HepG2 (cell line): Measurements from ENCODE around the gene MED9. TPM values are rescaled to one million over a fixed set of nuclear protein-coding genes. Genes with fewer than 3 reads are reported as not detected.
A peak's percentile ranks its signal among the peaks of the same experiment; 100 is the strongest.

Source experiments
- MIXL1 ChIP-seq: IDR thresholded peaks from 2 replicates; pipeline ENCODE4 v1.6.1; 2016
- NFYB ChIP-seq: sonication (generic); formaldehyde crosslinking; IDR thresholded peaks from 2 replicates; pipeline ENCODE4 v1.4.0; 2020; ENCODE audit warnings: missing genetic modification reagents
- NRL ChIP-seq: sonication (generic); formaldehyde crosslinking; IDR thresholded peaks from 2 replicates; pipeline ENCODE4 v1.5.0; 2020; ENCODE audit warnings: missing genetic modification reagents, mild to moderate bottlenecking, moderate library complexity, borderline replicate concordance
- PAX8 ChIP-seq: sonication (generic); formaldehyde crosslinking; IDR thresholded peaks from 2 replicates; pipeline ENCODE4 v1.8.0; 2022; ENCODE audit warnings: mild to moderate bottlenecking, missing genetic modification reagents, borderline replicate concordance
- RBM22 ChIP-seq: fragments of 200-400 bp; formaldehyde crosslinking; optimal IDR thresholded peaks from 2 replicates; pipeline ENCODE3; 2017; ENCODE audit warnings: mild to moderate bottlenecking, low read length, moderate library complexity
- SRY ChIP-seq: sonication (generic); formaldehyde crosslinking; IDR thresholded peaks from 2 replicates; pipeline ENCODE4 v1.8.0; 2022; ENCODE audit warnings: mild to moderate bottlenecking, missing genetic modification reagents
- ZMYM2 ChIP-seq: sonication (generic); formaldehyde crosslinking; IDR thresholded peaks from 2 replicates; pipeline ENCODE4 v1.8.0; 2022; ENCODE audit warnings: mild to moderate bottlenecking, missing genetic modification reagents
- ZNF432 ChIP-seq: sonication (generic); formaldehyde crosslinking; IDR thresholded peaks from 2 replicates; pipeline ENCODE4 v1.5.0; 2020; ENCODE audit warnings: missing genetic modification reagents, mild to moderate bottlenecking, borderline replicate concordance
- ZNF746 ChIP-seq: sonication (generic); formaldehyde crosslinking; IDR thresholded peaks from 2 replicates; pipeline ENCODE4 v1.8.0; 2022; ENCODE audit warnings: mild to moderate bottlenecking, missing genetic modification reagents
- polyA plus RNA-seq, 8 experiments: library from polyadenylated mRNA; depleted of rRNA in 3 of 8; stranded (reverse) in 7 of 8; unstranded in 1 of 8; fragments of >200 nt; fragmentation: Illumina TruSeq in 4 of 8; extraction: Trizol in 4 of 8; gene quantifications; 2 replicates each; pipeline versions ENCODE4 v1.2.1 to v1.2.3, GENCODE V29; 2011 to 2016; ENCODE audit warnings: low read depth in 4 of 8, missing spikeins in 1 of 8, mixed read lengths in 1 of 8; ENCODE audit not compliant: insufficient read depth in 1 of 8
- total RNA-seq, 5 experiments: library from RNA; depleted of rRNA; stranded (reverse); fragments of >200 nt; fragmentation: Illumina TruSeq; extraction: Trizol; gene quantifications; 2 replicates each; pipeline ENCODE4 v1.2.3, GENCODE V29; 2016; ENCODE audit warnings: low read depth in 1 of 5
- TF ChIP-seq, protein P1 (sequence below), 2 experiments: IDR thresholded peaks; 2 replicates each; pipeline ENCODE4 v1.6.1; 2011 to 2012; ENCODE audit warnings: low read length in 2 of 2, borderline replicate concordance in 1 of 2, low read depth in 1 of 2, mild to moderate bottlenecking in 1 of 2, moderate library complexity in 1 of 2
- TF ChIP-seq, protein P2 (sequence below): sonication (generic); formaldehyde crosslinking; IDR thresholded peaks from 2 replicates; pipeline ENCODE4 v1.4.0; 2020; ENCODE audit warnings: missing genetic modification reagents, mild to moderate bottlenecking, borderline replicate concordance
- TF ChIP-seq, protein P3 (sequence below): sonication (generic); formaldehyde crosslinking; IDR thresholded peaks from 2 replicates; pipeline ENCODE4 v1.5.1; 2020; ENCODE audit warnings: mild to moderate bottlenecking, missing genetic modification reagents, moderate library complexity
- TF ChIP-seq, protein P4 (sequence below): sonication (generic); formaldehyde crosslinking; conservative IDR thresholded peaks from 2 replicates; pipeline ENCODE4 v1.4.0; 2020; ENCODE audit warnings: missing genetic modification reagents

Gene MED9
- total and polyA plus RNA-seq, 2 of the 13 experiments (the other 11 are each of a cell fraction or from before 2014, with no cell fraction given), result 11.9 to 15.1 TPM

DNA sequence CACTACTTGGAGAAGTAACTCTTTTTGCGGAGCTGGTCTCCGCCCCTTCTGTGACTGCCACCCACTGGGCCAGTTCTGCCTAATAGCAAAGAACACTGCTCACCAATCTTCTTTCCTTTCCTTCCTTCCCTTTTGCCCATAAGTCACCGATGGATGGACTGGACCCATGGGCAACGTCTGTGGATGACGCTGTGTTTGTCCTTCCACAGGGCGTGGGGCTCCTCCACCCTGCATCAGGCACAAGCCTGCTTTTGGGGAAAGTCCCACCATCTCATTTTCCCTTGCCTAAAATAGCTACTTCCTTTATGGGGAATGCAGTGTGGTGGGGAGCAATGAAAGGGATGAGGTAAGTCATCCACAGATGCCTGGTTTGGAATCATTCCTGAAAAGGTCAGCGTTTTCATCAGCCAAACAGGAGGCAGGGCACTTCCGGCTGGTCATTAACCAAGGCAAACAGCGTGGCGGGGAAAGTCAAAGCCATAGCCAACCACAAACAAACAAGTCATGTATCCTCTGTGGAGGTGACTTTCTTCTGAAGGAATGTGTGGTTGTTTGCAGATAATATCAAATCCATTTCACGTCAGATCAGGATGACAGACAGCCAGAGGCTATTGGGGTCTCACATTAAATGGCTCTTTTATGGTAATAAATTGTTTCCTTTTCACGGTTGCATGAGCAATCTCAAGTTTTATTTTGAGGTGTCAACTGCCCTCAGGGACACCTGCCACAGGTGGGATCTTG is 30.7 kb upstream of the MED9 start (continued):
- TF ChIP-seq, protein P1, sequence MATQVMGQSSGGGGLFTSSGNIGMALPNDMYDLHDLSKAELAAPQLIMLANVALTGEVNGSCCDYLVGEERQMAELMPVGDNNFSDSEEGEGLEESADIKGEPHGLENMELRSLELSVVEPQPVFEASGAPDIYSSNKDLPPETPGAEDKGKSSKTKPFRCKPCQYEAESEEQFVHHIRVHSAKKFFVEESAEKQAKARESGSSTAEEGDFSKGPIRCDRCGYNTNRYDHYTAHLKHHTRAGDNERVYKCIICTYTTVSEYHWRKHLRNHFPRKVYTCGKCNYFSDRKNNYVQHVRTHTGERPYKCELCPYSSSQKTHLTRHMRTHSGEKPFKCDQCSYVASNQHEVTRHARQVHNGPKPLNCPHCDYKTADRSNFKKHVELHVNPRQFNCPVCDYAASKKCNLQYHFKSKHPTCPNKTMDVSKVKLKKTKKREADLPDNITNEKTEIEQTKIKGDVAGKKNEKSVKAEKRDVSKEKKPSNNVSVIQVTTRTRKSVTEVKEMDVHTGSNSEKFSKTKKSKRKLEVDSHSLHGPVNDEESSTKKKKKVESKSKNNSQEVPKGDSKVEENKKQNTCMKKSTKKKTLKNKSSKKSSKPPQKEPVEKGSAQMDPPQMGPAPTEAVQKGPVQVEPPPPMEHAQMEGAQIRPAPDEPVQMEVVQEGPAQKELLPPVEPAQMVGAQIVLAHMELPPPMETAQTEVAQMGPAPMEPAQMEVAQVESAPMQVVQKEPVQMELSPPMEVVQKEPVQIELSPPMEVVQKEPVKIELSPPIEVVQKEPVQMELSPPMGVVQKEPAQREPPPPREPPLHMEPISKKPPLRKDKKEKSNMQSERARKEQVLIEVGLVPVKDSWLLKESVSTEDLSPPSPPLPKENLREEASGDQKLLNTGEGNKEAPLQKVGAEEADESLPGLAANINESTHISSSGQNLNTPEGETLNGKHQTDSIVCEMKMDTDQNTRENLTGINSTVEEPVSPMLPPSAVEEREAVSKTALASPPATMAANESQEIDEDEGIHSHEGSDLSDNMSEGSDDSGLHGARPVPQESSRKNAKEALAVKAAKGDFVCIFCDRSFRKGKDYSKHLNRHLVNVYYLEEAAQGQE (IDR thresholded peaks at IDR 0.05; ENCODE audit: borderline replicate concordance in 1 of 2, low read depth in 1 of 2, low read length in 2 of 2), result peak in 1 of 2 experiments; percentile 43; a peak in 1 of 4 replicates
- TF ChIP-seq NFYB (CRISPR knock-in tag), result 0 out of 2 replicates have a peak, but pooled peaks have one; percentile 34
- TF ChIP-seq ZMYM2 (CRISPR knock-in tag), result no peak; the same call in 1 of the 2 replicates
- TF ChIP-seq, protein P2, sequence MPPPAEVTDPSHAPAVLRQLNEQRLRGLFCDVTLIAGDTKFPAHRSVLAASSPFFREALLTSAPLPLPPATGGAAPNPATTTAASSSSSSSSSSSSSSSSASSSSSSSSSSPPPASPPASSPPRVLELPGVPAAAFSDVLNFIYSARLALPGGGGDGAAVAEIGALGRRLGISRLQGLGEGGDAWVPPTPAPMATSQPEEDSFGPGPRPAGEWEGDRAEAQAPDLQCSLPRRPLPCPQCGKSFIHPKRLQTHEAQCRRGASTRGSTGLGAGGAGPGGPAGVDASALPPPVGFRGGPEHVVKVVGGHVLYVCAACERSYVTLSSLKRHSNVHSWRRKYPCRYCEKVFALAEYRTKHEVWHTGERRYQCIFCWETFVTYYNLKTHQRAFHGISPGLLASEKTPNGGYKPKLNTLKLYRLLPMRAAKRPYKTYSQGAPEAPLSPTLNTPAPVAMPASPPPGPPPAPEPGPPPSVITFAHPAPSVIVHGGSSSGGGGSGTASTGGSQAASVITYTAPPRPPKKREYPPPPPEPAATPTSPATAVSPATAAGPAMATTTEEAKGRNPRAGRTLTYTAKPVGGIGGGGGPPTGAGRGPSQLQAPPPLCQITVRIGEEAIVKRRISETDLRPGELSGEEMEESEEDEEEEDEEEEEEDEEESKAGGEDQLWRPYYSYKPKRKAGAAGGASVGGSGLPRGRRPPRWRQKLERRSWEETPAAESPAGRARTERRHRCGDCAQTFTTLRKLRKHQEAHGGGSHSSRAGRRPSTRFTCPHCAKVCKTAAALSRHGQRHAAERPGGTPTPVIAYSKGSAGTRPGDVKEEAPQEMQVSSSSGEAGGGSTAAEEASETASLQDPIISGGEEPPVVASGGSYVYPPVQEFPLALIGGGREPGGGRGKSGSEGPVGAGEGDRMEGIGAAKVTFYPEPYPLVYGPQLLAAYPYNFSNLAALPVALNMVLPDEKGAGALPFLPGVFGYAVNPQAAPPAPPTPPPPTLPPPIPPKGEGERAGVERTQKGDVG (CRISPR knock-in tag), result no peak
- TF ChIP-seq, protein P3, sequence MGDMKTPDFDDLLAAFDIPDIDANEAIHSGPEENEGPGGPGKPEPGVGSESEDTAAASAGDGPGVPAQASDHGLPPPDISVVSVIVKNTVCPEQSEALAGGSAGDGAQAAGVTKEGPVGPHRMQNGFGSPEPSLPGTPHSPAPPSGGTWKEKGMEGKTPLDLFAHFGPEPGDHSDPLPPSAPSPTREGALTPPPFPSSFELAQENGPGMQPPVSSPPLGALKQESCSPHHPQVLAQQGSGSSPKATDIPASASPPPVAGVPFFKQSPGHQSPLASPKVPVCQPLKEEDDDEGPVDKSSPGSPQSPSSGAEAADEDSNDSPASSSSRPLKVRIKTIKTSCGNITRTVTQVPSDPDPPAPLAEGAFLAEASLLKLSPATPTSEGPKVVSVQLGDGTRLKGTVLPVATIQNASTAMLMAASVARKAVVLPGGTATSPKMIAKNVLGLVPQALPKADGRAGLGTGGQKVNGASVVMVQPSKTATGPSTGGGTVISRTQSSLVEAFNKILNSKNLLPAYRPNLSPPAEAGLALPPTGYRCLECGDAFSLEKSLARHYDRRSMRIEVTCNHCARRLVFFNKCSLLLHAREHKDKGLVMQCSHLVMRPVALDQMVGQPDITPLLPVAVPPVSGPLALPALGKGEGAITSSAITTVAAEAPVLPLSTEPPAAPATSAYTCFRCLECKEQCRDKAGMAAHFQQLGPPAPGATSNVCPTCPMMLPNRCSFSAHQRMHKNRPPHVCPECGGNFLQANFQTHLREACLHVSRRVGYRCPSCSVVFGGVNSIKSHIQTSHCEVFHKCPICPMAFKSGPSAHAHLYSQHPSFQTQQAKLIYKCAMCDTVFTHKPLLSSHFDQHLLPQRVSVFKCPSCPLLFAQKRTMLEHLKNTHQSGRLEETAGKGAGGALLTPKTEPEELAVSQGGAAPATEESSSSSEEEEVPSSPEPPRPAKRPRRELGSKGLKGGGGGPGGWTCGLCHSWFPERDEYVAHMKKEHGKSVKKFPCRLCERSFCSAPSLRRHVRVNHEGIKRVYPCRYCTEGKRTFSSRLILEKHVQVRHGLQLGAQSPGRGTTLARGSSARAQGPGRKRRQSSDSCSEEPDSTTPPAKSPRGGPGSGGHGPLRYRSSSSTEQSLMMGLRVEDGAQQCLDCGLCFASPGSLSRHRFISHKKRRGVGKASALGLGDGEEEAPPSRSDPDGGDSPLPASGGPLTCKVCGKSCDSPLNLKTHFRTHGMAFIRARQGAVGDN (CRISPR knock-in tag), result no peak
- TF ChIP-seq NRL, result no peak
- TF ChIP-seq, protein P4, sequence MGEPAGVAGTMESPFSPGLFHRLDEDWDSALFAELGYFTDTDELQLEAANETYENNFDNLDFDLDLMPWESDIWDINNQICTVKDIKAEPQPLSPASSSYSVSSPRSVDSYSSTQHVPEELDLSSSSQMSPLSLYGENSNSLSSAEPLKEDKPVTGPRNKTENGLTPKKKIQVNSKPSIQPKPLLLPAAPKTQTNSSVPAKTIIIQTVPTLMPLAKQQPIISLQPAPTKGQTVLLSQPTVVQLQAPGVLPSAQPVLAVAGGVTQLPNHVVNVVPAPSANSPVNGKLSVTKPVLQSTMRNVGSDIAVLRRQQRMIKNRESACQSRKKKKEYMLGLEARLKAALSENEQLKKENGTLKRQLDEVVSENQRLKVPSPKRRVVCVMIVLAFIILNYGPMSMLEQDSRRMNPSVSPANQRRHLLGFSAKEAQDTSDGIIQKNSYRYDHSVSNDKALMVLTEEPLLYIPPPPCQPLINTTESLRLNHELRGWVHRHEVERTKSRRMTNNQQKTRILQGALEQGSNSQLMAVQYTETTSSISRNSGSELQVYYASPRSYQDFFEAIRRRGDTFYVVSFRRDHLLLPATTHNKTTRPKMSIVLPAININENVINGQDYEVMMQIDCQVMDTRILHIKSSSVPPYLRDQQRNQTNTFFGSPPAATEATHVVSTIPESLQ (CRISPR knock-in tag), result no peak
- TF ChIP-seq ZNF432 (CRISPR knock-in tag), result no peak
- TF ChIP-seq SRY (CRISPR knock-in tag), result peak; percentile 69; the same call in 1 of the 2 replicates
- TF ChIP-seq ZNF746, result peak; percentile 94
- TF ChIP-seq PAX8 (CRISPR knock-in tag), result no peak
- TF ChIP-seq MIXL1 (CRISPR knock-in tag), result peak; percentile 98
- TF ChIP-seq RBM22, result no peak
